Panc1 (cell line): ENCODE data around the gene TOM1. TPM values are rescaled to one million over a fixed set of nuclear protein-coding genes. Genes with fewer than 3 reads are reported as not detected.
A peak's percentile ranks its signal among the peaks of the same experiment; 100 is the strongest.

ENCODE experiments used
- ATAC-seq: fragments of 200-7000 bp; cut with Tn5 transposase; 2 replicates; pipeline ENCODE4 v1.9.1; 2020; ENCODE audit warnings: mild to moderate bottlenecking, moderate library complexity
- BruUV-seq: library from RNA; stranded (reverse); fragments of 400-500 nt; replicated peaks from 2 replicates; lab custom pipeline; 2021; lab: Mats Ljungman, UMichigan
- CTCF ChIA-PET: fragments of 300-600 bp; sonication (Branson Sonifier 250); formaldehyde crosslinking; loops from one replicate; lab custom pipeline; 2022; ENCODE audit warnings: antibody characterized with exemption; lab: Charles Lee
- POLR2A ChIA-PET: fragments of 300-600 bp; sonication (Branson Sonifier 250); formaldehyde crosslinking; loops from one replicate; lab custom pipeline; 2022; ENCODE audit warnings: antibody characterized with exemption; lab: Charles Lee
- DNase-seq: peaks from one replicate; pipeline ENCODE4 v3.0.0-alpha.2; 2010; ENCODE audit warnings: low read depth, low spot score
- H3K27ac ChIP-seq: 2 replicates; pipeline ENCODE4 v1.5.1; 2011; ENCODE audit warnings: mild to moderate bottlenecking, low read length, inconsistent platforms
- H3K27me3 ChIP-seq: fragments of 200-500 bp; sonication (Bioruptor generic); 2 replicates; pipeline ENCODE4 v1.6.0; 2014; ENCODE audit warnings: low read length, inconsistent platforms; ENCODE audit not compliant: control insufficient read depth, insufficient read depth
- H3K36me3 ChIP-seq: fragments of 200-500 bp; sonication (Bioruptor generic); 2 replicates; pipeline ENCODE4 v1.5.1; 2014; ENCODE audit warnings: inconsistent platforms, mild to moderate bottlenecking, low read length, moderate library complexity; ENCODE audit not compliant: control insufficient read depth, insufficient read depth
- H3K4me1 ChIP-seq: 2 replicates; pipeline ENCODE4 v1.5.1; 2011; ENCODE audit warnings: inconsistent platforms, mild to moderate bottlenecking, low read length, moderate library complexity; ENCODE audit not compliant: control insufficient read depth, insufficient read depth
- H3K4me3 ChIP-seq, 2 experiments: 2 replicates each; pipeline ENCODE4 v1.5.1; 2011 to 2012; ENCODE audit warnings: low read depth in 2 of 2, low read length in 2 of 2, mild to moderate bottlenecking in 2 of 2, inconsistent platforms in 1 of 2, moderate library complexity in 1 of 2
- H3K9me3 ChIP-seq: fragments of 200-500 bp; sonication (Bioruptor generic); 2 replicates; pipeline ENCODE4 v1.5.1; 2014; ENCODE audit warnings: low read depth, mild to moderate bottlenecking, inconsistent platforms, low read length, moderate library complexity; ENCODE audit not compliant: control insufficient read depth, insufficient read depth
- CTCF ChIP-seq: fragments of 450-650 bp; IDR thresholded peaks from 2 replicates; pipeline ENCODE4 v1.5.1; 2017; ENCODE audit warnings: mild to moderate bottlenecking
- POLR2AphosphoS5 ChIP-seq: IDR thresholded peaks from 2 replicates; pipeline ENCODE4 v1.6.1; 2012; ENCODE audit warnings: mild to moderate bottlenecking, low read depth, low read length, moderate library complexity
- SIN3A ChIP-seq: IDR thresholded peaks from 2 replicates; pipeline ENCODE4 v1.6.1; 2012; ENCODE audit warnings: low read depth, mild to moderate bottlenecking, low read length, moderate library complexity, borderline replicate concordance; ENCODE audit not compliant: insufficient read depth
- TCF7L2 ChIP-seq: IDR thresholded peaks from 2 replicates; pipeline ENCODE4 v1.6.1; 2011; ENCODE audit warnings: mild to moderate bottlenecking, low read depth, low read length, inconsistent platforms
- in situ Hi-C: cut with HindIII; loops from 2 replicates; pipeline ENCODE4 v1.10.0; 2016; ENCODE audit warnings: low sequenced_read_pairs, low pct_unique_long_range_greater_than_20kb
- intact Hi-C: fragments of 100-400 bp; cut with micrococcal nuclease; formaldehyde crosslinking; loops from one replicate; pipeline ENCODE4 v1.10.0; 2022; ENCODE audit not compliant: unreplicated experiment
- total RNA-seq: library from RNA; stranded (reverse); gene quantifications from one replicate; pipeline ENCODE4 v1.2.1, GENCODE V29; 2021; ENCODE audit not compliant: unreplicated experiment
- TF ChIP-seq, protein P1 (sequence below), 2 experiments: IDR thresholded peaks; 2 replicates each; pipeline ENCODE4 v1.6.1; 2011 to 2012; ENCODE audit warnings: low read depth in 2 of 2, control low read depth in 1 of 2, low read length in 1 of 2, mild to moderate bottlenecking in 1 of 2, moderate library complexity in 1 of 2; ENCODE audit not compliant: insufficient read depth in 1 of 2

Gene TOM1
- total RNA-seq, 1 experiment from 2014 or later, result 32.7 TPM

- peaks cover 17% of the 10 kb centered on the region for H3K4me1 ChIP-seq
- H3K27ac ChIP-seq, result 0 out of 2 replicates have a peak overlapping the region, but pooled peaks have one; percentile 10
- ChIA-PET POLR2A (no interaction called here), CTCF (no interaction called here)
- TF ChIP-seq, protein P1, sequence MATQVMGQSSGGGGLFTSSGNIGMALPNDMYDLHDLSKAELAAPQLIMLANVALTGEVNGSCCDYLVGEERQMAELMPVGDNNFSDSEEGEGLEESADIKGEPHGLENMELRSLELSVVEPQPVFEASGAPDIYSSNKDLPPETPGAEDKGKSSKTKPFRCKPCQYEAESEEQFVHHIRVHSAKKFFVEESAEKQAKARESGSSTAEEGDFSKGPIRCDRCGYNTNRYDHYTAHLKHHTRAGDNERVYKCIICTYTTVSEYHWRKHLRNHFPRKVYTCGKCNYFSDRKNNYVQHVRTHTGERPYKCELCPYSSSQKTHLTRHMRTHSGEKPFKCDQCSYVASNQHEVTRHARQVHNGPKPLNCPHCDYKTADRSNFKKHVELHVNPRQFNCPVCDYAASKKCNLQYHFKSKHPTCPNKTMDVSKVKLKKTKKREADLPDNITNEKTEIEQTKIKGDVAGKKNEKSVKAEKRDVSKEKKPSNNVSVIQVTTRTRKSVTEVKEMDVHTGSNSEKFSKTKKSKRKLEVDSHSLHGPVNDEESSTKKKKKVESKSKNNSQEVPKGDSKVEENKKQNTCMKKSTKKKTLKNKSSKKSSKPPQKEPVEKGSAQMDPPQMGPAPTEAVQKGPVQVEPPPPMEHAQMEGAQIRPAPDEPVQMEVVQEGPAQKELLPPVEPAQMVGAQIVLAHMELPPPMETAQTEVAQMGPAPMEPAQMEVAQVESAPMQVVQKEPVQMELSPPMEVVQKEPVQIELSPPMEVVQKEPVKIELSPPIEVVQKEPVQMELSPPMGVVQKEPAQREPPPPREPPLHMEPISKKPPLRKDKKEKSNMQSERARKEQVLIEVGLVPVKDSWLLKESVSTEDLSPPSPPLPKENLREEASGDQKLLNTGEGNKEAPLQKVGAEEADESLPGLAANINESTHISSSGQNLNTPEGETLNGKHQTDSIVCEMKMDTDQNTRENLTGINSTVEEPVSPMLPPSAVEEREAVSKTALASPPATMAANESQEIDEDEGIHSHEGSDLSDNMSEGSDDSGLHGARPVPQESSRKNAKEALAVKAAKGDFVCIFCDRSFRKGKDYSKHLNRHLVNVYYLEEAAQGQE (IDR thresholded peaks at IDR 0.05; ENCODE audit: insufficient read depth in 1 of 2, low read depth in 2 of 2, low read length in 1 of 2), result no peak
- no peak for TF ChIP-seq POLR2AphosphoS5
- no peak for TF ChIP-seq TCF7L2
- no peak for TF ChIP-seq SIN3A
- TF ChIP-seq CTCF, result no peak
- H3K4me3 ChIP-seq, result no peak overlapping the region
- no peaks in the 10 kb centered on the region for H3K27me3 ChIP-seq
- intact Hi-C loops (no loop called here), in situ Hi-C loops (no loop called here)
- no TSS peak for BruUV-seq
- DNase-seq (no peak), ATAC-seq (no peak)
- H3K36me3 ChIP-seq, result peaks cover 2% of the 10 kb centered on the region; the same call in 1 of the 2 replicates
- no peaks in the 10 kb centered on the region for H3K9me3 ChIP-seq
Measured at GRCh38 chr22:35386670-35387288, 87.1 kb downstream of the TOM1 start.

GRCh38 chr22:35390933-35391332 lies 91.2 kb downstream of the TOM1 start:
- Histone ChIP-seq H3K4me1 (peaks cover 15% of the 10 kb centered on the region), H3K4me3 (no peak overlapping the region), H3K27me3 (no peaks in the 10 kb centered on the region), H3K36me3 (no peaks in the 10 kb centered on the region; the same call in 1 of the 2 replicates), H3K27ac (no peak overlapping the region), H3K9me3 (no peaks in the 10 kb centered on the region)
- DNase-seq (no peak), ATAC-seq (no peak)
- in situ Hi-C loops (no loop called here), intact Hi-C loops (no loop called here)
- ChIA-PET POLR2A (interaction anchor here (0.6 to 0.7 kb wide), 2 partner anchors 13 to 34 kb away, joined by 3 read pairs; no protein-coding TSS in a partner anchor), CTCF (no interaction called here)
- BruUV-seq, result no TSS peak
- no peak for TF ChIP-seq POLR2AphosphoS5
- TF ChIP-seq TCF7L2, result no peak
- TF ChIP-seq, protein P1 (IDR thresholded peaks at IDR 0.05; ENCODE audit: insufficient read depth in 1 of 2, low read depth in 2 of 2, low read length in 1 of 2), result no peak
- TF ChIP-seq SIN3A, result no peak
- TF ChIP-seq CTCF, result no peak
